Measurements from ENCODE around the gene IL15RA. TPM values are rescaled to one million over a fixed set of nuclear protein-coding genes. Genes with fewer than 3 reads are reported as not detected.

Gene IL15RA
- total RNA-seq, 3 donors from 2014 or later = 15.1 to 35.7 (median 25.9) TPM

DNA sequence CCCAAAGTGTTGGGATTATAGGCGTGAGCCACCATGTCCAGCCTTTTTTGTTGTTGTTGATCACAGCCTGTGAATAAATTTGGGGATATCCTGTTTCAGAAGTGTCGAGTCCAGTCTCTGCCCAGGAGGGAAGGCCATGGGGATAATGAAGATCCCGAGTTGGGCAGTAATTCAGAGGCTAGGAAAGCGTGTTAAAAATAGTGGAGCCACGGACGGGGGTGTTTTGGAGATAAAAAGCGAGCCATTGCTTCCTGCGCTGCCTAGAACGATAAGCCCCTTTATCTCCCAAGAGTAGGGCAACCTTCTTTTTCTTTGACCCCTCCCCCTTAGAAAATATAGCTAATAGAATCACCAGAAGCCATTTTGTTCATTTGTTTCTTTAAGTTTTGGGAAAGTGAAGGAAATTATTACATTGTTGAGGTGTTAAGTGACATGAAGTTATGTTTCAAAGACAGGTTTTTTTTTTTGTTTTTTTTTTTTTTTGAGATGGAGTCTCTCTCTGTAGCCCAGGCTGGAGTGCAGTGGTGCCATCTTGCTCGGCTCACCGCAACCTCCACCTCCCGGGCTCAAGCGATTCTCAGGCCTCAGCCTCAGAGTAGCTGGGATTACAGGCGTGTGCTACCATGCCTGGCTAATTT lies 43.3 kb downstream of the IL15RA start:
- TF ChIP-seq POLR2A (IDR thresholded peaks at IDR 0.05) (no peak), POLR2AphosphoS5 (IDR thresholded peaks at IDR 0.05) (no peak)
- TF ChIP-seq, protein P1, sequence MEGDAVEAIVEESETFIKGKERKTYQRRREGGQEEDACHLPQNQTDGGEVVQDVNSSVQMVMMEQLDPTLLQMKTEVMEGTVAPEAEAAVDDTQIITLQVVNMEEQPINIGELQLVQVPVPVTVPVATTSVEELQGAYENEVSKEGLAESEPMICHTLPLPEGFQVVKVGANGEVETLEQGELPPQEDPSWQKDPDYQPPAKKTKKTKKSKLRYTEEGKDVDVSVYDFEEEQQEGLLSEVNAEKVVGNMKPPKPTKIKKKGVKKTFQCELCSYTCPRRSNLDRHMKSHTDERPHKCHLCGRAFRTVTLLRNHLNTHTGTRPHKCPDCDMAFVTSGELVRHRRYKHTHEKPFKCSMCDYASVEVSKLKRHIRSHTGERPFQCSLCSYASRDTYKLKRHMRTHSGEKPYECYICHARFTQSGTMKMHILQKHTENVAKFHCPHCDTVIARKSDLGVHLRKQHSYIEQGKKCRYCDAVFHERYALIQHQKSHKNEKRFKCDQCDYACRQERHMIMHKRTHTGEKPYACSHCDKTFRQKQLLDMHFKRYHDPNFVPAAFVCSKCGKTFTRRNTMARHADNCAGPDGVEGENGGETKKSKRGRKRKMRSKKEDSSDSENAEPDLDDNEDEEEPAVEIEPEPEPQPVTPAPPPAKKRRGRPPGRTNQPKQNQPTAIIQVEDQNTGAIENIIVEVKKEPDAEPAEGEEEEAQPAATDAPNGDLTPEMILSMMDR (IDR thresholded peaks at IDR 0.05) = no peak
- Histone ChIP-seq H3K27ac (no peak overlapping the region), H3K36me3 (peaks cover 16% of the 10 kb centered on the region), H3K4me1 (no peaks in the 10 kb centered on the region), H3K27me3 (no peaks in the 10 kb centered on the region), H3K4me3 (no peak overlapping the region), H3K9me3 (no peaks in the 10 kb centered on the region)
- intact Hi-C loops (cut with DNase I; ENCODE audit: low total_unique reads) = no loop called here
- DNase-seq (ENCODE audit: low spot score in 2 of 2) = no peak

DNA sequence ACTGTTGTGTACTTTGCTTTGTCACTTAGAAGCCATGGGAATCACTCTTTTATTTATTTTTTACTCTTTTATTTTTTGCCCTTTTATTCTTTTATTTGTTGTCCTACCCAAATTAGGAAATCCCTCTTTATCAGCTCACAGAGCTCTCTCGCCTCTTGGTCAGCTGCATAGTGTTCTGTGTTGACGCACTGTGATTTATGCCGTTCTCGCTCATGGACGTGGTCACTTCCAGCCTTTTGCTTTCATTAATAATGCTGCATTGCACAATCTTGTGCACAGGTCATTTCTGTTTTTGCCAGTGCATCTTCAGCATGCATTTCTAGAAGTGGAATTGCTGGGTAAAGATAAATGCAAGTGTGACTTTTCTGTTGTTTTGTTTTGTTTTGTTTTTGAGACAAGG lies 45.0 kb downstream of the IL15RA start:
- Histone ChIP-seq H3K27ac (no peak overlapping the region), H3K36me3 (peaks cover 11% of the 10 kb centered on the region), H3K9me3 (no peaks in the 10 kb centered on the region)

DNA sequence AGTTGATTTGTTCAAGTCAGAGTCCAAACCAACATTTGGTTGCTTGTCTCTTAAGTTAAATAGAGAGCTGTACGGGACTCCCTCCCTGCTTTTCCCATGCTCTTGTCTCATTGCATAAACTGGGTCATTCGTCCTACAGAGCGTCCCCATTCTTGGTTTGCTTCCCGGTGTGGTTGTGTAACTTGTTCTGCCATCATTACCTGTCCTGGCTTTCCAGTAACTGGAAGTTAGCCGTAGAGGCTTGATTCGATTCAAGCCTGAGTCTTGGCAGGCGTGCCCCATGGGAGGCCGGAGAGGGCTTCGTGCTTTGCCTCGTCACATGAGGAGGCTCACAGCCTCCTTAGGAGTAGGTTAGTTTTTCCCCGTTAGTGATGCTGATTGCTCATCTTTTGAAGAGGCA lies 47.1 kb downstream of the IL15RA start:
- H3K9me3 ChIP-seq = no peaks in the 10 kb centered on the region
- no peaks in the 10 kb centered on the region for H3K4me1 ChIP-seq
- H3K36me3 ChIP-seq = no peaks in the 10 kb centered on the region
- TF ChIP-seq, protein P1 (IDR thresholded peaks at IDR 0.05) = no peak
- TF ChIP-seq POLR2AphosphoS5 (IDR thresholded peaks at IDR 0.05) = peak in 1 of 3 donors; percentile 21
- TF ChIP-seq POLR2A (IDR thresholded peaks at IDR 0.05) = no peak
- H3K27me3 ChIP-seq = no peaks in the 10 kb centered on the region
- intact Hi-C loops (cut with DNase I; ENCODE audit: low total_unique reads) = no loop called here
- no peak for DNase-seq (ENCODE audit: low spot score in 2 of 2)
- H3K27ac ChIP-seq = no peak overlapping the region
- no peak overlapping the region for H3K4me3 ChIP-seq

More for the DNA sequence above, 45.0 kb downstream of the IL15RA start:
- TF ChIP-seq, protein P1 (IDR thresholded peaks at IDR 0.05) = no peak
- TF ChIP-seq POLR2AphosphoS5 (IDR thresholded peaks at IDR 0.05) = peak; percentile 53 to 94 (median 53)
- no peak for DNase-seq (ENCODE audit: low spot score in 2 of 2)
- no peaks in the 10 kb centered on the region for H3K4me1 ChIP-seq
- no peaks in the 10 kb centered on the region for H3K27me3 ChIP-seq
- no peak overlapping the region for H3K4me3 ChIP-seq
- intact Hi-C loops (cut with DNase I; ENCODE audit: low total_unique reads) = no loop called here

DNA sequence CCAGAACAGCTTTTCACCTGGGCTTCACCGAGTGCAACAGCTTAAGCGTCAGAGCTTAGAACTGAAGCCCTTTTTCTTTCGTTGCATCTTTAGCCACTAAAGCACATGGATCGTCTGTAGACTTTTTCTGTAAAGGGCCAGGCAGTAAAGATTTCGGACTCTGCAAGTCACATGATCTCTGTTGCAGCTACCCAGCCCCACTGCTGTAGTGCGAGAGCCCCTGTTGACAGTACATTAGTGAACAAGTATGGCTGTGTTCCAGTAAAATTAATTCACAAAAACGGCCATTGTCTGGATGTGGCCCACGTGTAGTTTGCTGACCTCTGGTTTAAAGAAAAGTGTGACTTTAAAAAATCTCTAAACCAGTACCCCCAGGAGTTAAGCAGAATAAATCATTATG lies 47.9 kb downstream of the IL15RA start:
- Histone ChIP-seq H3K27ac (no peak overlapping the region), H3K9me3 (no peaks in the 10 kb centered on the region), H3K27me3 (no peaks in the 10 kb centered on the region), H3K4me1 (no peaks in the 10 kb centered on the region), H3K36me3 (no peaks in the 10 kb centered on the region), H3K4me3 (no peak overlapping the region)
- DNase-seq (ENCODE audit: low spot score in 2 of 2) = no peak
- no peak for TF ChIP-seq POLR2A (IDR thresholded peaks at IDR 0.05)
- TF ChIP-seq POLR2AphosphoS5 (IDR thresholded peaks at IDR 0.05) = no peak
- TF ChIP-seq, protein P1 (IDR thresholded peaks at IDR 0.05) = no peak
- intact Hi-C loops (cut with DNase I; ENCODE audit: low total_unique reads) = no loop called here

DNA sequence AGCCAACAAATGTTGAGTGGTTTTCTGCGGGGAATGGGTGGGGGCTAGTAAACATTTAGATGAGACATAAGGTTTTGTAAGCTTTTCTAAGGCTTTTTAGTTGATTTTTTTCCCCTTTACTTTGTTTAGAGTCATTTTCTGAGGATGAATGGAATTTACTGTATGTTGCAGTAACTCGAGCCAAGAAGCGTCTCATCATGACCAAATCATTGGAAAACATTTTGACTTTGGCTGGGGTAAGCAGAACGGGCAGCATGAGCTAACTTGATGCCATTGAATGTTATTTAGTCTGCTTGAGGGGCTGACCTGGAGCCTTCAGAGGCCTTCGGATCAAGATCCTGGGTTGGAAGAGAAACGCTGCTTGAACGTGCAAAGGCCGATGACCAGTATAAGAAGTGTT lies 50.0 kb downstream of the IL15RA start:
- Histone ChIP-seq H3K9me3 (no peaks in the 10 kb centered on the region), H3K27me3 (no peaks in the 10 kb centered on the region), H3K4me1 (no peaks in the 10 kb centered on the region), H3K36me3 (peaks cover 4% of the 10 kb centered on the region), H3K27ac (no peak overlapping the region), H3K4me3 (no peak overlapping the region)
- intact Hi-C loops (cut with DNase I; ENCODE audit: low total_unique reads) = no loop called here
- DNase-seq (ENCODE audit: low spot score in 2 of 2) = no peak
- TF ChIP-seq, protein P1 (IDR thresholded peaks at IDR 0.05) = no peak
- TF ChIP-seq POLR2AphosphoS5 (IDR thresholded peaks at IDR 0.05) = no peak
- TF ChIP-seq POLR2A (IDR thresholded peaks at IDR 0.05) = no peak
